Stimulated activated CD4-positive, alpha-beta T cell treated with anti-CD3 and anti-CD28 coated beads, Interleukin-15, amount 100 ng/mL, for 24 hours (primary cell): ENCODE measurements around the gene GUCY1A2.
"Not testable (repeated sequence)": the region's sequence is repeated elsewhere in the genome, so short reads cannot be mapped to it uniquely, and the experiment has no call there.

Experiments used
- DNase-seq: peaks from one replicate; pipeline ENCODE4 v3.0.0-alpha.2; 2020

GUCY1A2 gene

GRCh38 chr11:106834567-106834966 is 183.7 kb downstream of the GUCY1A2 start:
- DNase-seq, result no peak

DNA sequence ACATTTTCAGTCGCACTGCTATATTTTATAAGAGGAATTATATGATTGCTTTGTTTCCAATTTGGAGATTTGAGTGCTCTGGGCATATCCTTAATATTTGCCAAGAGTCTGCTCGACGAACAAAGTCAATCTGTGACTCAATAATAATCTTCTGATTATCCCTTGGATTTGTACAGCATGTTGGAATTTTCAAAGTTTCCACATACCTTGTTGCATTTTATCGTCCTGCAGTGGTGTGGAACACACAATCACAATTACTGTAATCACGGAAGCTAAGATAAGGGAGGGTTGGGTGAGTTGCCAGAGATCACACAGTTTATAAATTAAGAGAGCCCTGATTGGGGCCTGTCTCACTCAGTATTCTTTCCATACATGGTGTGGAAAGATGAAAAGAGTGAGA is 189.3 kb downstream of the GUCY1A2 start:
- DNase-seq, result no peak

DNA sequence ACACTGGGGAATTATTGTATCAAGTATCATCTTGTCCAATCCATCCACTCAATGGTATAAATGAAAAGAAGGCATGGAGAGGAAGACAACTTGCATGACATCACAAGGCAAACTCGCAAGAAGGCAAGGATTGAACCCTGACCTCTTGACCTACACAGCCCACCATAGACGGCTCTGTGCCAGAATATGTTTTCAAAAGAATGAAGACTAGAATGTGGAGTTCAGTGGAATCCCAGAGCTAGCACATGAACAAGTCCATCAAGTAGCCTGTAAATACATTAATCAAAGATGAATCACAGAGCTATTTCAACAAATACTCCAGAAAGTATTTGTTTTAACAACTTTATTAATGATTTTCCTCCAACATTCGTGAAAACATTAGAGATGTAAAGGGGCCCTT is 189.7 kb downstream of the GUCY1A2 start:
- no peak for DNase-seq

GRCh38 chr11:106827687-106828086 is 190.6 kb downstream of the GUCY1A2 start:
- DNase-seq, result no peak

- not testable (repeated sequence) for DNase-seq
These were observed 191.7 kb downstream of the GUCY1A2 start for GRCh38 chr11:106826558-106826957.

DNA sequence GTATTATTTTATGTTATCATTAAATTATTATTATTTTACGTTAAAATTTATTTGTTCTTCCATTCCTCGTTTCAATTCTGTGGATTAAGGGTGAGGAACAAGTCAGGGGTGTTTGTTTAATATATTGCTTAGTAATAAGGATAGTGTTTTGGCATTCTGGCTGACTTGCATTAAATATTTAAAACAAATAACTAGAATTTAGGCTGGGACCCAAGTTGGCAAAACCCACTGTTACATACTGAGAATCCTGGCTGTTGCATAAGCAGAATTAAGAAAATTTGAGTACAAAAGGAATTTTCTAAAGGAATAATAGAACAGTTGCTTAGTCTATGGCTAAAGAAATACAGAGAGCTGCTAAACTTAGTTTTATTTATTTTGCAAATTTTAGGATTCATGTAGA is 196.4 kb downstream of the GUCY1A2 start:
- no peak for DNase-seq

DNA sequence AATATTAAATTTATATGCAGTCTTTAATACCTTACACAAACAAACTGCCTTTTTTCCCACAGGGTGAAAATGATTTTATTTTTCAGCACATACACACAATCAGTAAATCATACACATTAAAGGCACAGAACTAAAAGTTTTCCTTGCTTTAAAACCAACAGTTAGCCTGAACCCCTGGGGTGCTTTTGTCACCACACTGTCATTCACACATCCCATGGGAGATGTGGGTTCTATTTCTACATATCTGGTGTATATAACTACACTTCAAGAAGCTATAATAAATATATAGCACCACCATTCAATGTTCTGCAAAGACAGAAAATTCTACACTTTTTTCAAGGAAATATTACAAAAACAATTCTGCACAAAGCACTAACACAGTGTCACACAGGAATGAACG is 197.0 kb downstream of the GUCY1A2 start:
- DNase-seq, result no peak

DNA sequence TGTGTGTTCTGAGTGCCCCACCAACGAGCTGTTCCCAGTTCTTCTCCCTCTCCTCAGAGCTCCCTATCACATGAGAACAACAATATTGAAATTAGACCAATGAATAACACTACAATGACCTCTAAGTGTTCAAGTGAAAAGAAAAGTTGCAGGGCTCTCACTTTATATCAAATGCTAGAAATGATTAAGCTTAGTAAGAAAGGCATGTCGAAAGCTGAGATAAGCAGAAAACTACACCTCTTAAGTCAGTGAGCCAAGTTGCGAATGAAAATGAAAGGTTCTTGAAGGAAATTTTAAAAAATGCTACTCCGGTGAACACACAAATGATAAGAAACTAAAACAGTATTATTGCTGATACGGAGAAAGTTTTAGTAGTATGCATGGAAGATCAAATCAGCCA is 199.8 kb downstream of the GUCY1A2 start:
- DNase-seq, result no peak

GRCh38 chr11:106815209-106815608 is 203.1 kb downstream of the GUCY1A2 start:
- no peak for DNase-seq

- DNase-seq, result no peak
These were observed 204.5 kb downstream of the GUCY1A2 start for GRCh38 chr11:106813806-106814205.

DNA sequence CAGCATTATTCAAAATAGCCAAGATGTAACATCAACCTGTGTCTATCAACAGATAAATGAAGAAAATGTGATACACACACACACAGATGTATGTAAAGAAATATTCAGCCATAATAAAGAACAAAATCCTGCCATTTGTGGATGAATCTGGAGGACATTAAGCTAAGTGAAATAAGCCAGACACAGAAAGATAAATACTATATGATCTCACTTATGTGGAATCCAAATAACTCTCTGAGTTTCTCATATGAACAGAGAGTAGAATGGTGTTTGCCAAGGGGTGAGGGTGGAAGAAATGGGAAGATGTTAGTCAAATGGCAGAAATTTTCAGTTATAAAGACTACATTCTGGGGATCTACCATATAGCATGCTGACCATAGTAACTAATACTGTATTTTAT is 224.2 kb downstream of the GUCY1A2 start:
- DNase-seq, result no peak

- DNase-seq, result no peak
These were observed 228.9 kb downstream of the GUCY1A2 start for GRCh38 chr11:106789406-106789805.

- no peak for DNase-seq
These were observed 230.8 kb downstream of the GUCY1A2 start for GRCh38 chr11:106787454-106787853.

GRCh38 chr11:106785913-106786650 is 232.2 kb downstream of the GUCY1A2 start:
- no peak for DNase-seq

DNA sequence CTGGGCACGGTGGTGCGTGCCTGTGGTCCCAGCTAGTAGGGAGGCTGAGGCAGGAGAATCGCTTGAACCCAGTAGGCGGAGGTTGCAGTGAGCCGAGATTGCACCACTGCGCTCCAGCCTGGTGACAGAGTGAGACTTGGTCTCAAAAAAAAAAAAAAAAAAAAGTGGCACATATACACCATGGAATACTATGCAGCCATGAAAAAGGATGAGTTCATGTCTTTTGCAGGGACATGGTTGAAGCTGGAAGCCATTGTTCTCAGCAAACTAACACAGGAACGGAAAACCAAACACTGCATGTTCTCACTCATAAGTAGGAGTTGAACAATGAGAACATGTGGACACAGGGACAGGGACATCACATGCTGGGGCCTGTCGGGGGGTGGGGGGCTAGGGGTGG is 241.0 kb downstream of the GUCY1A2 start:
- DNase-seq, result not testable (repeated sequence)

GRCh38 chr11:106770489-106771085 is 247.7 kb downstream of the GUCY1A2 start:
- no peak for DNase-seq

GRCh38 chr11:106765469-106766258 is 252.6 kb downstream of the GUCY1A2 start:
- DNase-seq, result no peak

- DNase-seq, result no peak
These were observed 254.8 kb downstream of the GUCY1A2 start for GRCh38 chr11:106763501-106763900.

- DNase-seq, result no peak
These were observed 256.5 kb downstream of the GUCY1A2 start for GRCh38 chr11:106761745-106762144.

DNA sequence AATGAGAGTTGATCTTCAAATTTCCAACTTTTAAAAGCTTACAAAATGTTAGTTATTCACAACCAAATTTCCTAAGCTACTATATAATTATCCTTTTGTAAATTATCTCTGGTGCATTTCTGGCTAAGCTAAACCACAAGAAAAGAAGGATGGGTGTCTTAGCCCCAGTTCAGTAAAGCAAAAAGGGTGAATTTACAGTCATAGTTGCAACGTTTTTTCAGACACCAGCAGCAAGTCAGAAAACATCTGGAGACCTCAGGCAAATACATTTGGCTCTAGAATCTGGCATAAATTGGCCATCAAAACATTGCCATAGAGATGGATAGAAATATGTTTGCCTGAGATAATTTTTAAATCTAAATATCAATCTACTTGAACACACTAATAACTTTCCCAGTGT is 257.0 kb downstream of the GUCY1A2 start:
- DNase-seq, result no peak

- DNase-seq, result no peak
These were observed 270.2 kb downstream of the GUCY1A2 start for GRCh38 chr11:106748059-106748458.

- DNase-seq, result no peak
These were observed 272.3 kb downstream of the GUCY1A2 start for GRCh38 chr11:106745941-106746340.

DNA sequence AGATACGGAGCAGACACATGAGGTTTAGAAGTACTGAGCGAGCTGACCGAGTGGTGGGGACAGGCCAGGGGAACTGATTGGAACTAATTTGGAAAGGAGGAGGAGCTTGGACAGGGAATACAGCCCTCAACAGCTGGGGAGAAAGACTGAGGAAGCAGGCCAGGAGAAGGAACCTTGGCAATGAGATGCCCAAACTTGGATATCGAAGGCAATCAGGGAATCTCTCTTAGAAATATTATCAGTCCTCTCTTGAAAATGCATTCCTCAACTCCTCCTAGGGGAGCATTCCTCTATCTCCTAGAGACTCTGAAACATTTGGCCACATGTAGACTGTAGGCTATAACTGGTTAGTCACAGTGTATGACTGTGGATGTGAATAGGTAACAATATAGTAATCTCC is 284.6 kb downstream of the GUCY1A2 start:
- no peak for DNase-seq

- no peak for DNase-seq
These were observed 289.4 kb downstream of the GUCY1A2 start for GRCh38 chr11:106728859-106729258.
